Skeletal muscle cell (primary cell): ENCODE results near the gene LIMA1.
"Not testable (repeated sequence)": the region's sequence is repeated elsewhere in the genome, so short reads cannot be mapped to it uniquely, and the experiment has no call there.

ENCODE experiments used
- DNase-seq: peaks from one replicate; pipeline ENCODE4 v3.0.0-alpha.2; 2010; ENCODE audit warnings: low read depth
- H3K4me3 ChIP-seq: 2 replicates; pipeline ENCODE4 v1.5.1; 2011; ENCODE audit warnings: low read depth, mild to moderate bottlenecking, control low read depth, low read length, moderate library complexity

The LIMA1 gene

DNA sequence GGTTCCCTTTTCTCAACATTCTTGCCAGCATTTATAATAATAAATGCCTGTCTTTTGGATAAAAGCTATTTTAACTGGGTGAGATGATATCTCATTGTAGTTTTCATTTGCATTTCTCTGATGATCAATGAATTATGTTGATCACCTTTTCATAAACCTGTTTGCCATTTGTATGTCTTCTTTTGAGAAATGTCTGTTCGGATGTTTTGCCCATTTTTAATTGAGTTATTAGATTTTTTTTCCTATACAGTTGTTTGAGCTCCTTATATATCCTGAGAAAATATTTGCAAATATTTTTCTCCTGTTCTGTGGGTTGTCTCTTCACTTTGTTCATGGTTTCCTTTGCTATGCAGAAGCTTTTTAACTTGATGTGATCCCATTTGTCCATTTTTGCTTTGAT, 8.1 kb upstream of the LIMA1 start:
- H3K4me3 ChIP-seq = no peak overlapping the region
- no peak for DNase-seq

DNA sequence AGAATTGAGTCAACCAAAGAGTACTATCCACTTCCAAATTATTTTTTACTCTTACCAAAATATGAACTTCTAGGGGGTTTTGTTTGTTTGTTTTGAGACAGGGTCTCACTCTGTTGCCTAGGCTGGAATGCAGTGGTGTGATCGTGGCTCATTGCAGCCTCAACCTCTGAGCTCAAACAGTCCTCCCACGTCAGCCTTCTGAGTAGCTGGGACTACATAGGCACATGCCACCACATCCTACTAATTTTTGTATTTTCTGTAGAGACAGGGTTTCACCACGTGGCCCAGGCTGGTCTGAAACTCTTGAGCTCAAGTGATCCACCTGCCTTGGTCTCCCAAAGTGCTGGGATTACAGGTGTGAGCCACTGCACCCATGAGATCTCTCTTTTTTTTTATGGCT, 7.4 kb upstream of the LIMA1 start:
- H3K4me3 ChIP-seq, DNase-seq: not testable (repeated sequence)

- DNase-seq = no peak
- no peak overlapping the region for H3K4me3 ChIP-seq
Measured at GRCh38 chr12:50287271-50287670, 4.0 kb upstream of the LIMA1 start.

- no peak overlapping the region for H3K4me3 ChIP-seq
- no peak for DNase-seq
Measured at GRCh38 chr12:50285253-50285652, 1.9 kb upstream of the LIMA1 start.

DNA sequence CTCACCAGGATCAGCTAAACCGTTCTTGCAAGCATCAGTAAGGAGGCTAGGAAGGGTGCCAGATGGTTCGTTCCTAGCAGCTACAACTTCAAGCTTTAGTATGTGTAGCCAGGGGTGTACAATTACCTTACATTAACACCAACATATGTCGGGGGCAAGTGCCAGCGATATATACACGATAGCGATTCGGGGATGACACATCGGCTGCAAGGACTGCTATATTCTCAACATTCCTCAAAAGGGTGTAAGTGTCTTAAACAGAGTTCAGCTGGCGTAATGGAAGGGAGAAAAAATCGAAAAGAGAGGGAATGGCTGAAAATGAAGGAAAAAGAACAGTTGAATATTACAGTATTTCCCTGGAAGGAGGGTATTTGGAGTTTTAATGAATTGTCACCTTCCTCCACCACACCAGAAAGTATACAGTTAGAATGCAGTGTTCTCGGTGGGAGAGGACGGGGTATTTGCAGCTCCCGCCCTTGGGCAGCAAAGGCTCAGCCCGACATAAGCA, 545 bp downstream of the LIMA1 start:
- no peak for DNase-seq
- H3K4me3 ChIP-seq = peak overlapping the region; percentile 94

- DNase-seq = no peak
Measured at GRCh38 chr12:50279501-50279900, 3.8 kb downstream of the LIMA1 start.

GRCh38 chr12:50276912-50277671, 6.2 kb downstream of the LIMA1 start:
- no peak for DNase-seq
- H3K4me3 ChIP-seq = no peak overlapping the region

More at GRCh38 chr12:50279501-50279900, 3.8 kb downstream of the LIMA1 start:
- H3K4me3 ChIP-seq = no peak overlapping the region

GRCh38 chr12:50276068-50276467, 7.3 kb downstream of the LIMA1 start:
- no peak overlapping the region for H3K4me3 ChIP-seq
- DNase-seq = no peak

DNA sequence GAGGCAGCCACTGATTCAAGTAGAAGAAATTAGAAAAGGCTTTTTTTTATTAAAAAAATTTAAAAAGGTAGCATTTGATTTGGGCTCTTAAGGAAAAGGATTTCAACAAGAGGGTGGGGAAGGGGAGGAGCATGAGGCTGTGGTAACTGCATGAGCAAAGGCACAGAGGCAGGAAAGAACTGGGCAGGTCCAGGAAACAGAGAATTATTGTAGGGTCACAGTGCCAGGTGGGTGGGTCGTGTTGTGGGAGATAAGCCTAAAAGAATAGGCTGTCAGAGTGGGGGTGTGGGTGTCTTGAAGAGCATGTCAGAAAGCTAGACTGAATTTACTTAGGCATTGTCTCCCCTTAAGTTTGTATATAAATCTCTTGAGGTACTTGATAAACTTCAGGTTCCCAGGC, 7.8 kb downstream of the LIMA1 start:
- DNase-seq = no peak
- H3K4me3 ChIP-seq = no peak overlapping the region

DNA sequence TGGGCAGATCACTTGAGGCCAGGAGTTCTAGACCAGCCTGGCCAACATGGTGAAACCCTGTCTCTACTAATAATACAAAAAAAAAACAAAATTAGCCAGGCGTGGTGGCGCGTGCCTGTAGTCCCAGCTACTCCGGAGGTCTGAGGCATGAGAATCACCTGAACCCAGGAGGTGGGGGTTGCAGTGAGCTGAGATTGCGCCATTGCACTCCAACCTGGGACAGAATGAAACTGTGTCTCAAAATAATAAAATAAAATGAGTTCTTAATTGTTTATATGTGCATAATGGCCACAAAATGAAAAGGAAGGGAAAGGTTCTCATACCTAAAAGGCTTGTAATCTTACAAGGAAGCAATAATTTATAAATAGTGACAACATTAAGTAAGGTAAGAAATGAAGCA, 8.2 kb downstream of the LIMA1 start:
- not testable (repeated sequence) for DNase-seq, H3K4me3 ChIP-seq

DNA sequence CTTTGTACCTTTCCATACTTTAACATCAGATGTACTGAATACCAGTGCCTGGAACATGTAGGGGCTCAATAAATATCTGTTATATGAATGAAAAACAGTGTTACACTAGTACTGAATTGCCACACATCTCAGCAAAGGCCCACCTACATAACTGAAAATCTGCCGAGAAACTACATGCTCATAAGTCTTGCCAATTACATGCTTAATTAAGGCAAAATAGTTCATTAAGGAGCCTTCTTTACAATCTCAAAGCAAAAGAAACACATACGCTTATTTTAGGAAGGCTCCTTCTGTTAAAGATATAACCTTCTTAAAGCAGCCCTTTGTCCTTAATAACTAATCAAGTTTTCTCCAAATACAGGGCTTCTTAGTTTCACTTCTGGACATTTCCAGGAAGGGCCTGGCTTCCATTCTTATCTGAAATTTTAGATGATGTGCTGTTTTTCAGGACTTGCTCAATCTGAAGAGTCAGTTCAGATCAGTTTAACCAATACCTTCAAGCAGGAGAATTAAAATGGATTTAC, 11.5 kb downstream of the LIMA1 start:
- H3K4me3 ChIP-seq = no peak overlapping the region
- DNase-seq = no peak

GRCh38 chr12:50268482-50268881, 14.8 kb downstream of the LIMA1 start:
- no peak for DNase-seq
- H3K4me3 ChIP-seq = no peak overlapping the region

DNA sequence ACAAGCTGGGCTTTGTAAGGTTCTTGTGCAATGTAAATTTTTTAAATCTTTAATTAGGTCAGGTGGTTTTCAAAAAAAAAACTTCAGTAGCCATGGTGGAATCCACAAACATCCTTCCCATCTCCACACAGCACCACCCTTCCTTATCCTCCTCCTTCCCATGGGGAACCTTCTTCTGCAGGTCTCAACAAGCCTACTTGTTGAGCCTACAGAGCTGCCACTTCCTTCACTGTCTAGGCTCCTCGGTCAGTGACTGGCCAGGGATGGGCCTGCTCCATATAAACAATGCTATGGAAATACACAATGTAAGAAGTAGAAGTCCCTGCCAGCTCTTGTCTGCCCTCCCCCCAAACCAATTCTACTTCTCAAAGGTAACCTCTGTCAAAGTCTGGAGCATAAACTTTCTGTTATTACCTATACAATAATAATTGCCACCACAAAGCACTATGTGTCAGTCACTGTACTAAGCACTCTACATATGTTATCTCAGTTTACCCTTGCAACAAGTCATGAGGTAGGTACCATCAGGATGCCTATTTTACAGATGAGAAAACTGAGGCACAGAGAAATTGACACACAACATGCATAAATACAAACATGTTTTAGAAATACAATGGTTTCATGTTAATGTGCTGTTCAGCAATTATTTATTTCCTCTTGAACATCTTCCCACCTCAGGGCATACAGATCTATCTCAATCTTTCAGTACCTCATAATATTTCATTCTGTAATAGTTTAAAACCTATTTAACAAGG, 17.4 kb downstream of the LIMA1 start:
- DNase-seq = no peak
- no peak overlapping the region for H3K4me3 ChIP-seq

- H3K4me3 ChIP-seq = no peak overlapping the region
- no peak for DNase-seq
Measured at GRCh38 chr12:50263832-50264231, 19.5 kb downstream of the LIMA1 start.

DNA sequence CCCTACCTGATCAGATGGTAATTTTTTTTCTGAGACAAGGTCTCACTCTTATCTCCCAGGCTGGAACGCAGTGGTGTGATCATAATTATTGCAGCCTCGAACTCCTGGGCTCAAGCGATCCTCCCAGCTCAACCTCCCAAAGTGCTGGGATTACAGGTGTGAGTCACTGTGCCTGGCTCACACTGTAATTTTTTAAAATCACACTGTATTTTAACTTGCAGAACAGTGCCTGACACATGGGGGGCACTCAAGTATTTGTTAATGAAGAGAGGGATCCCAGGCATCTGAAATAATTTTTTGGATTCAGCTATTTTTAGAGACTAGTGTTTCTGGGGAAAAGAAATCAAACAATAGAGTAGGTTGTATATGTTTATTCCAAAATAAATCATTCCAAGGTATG, 21.7 kb downstream of the LIMA1 start:
- H3K4me3 ChIP-seq = no peak overlapping the region
- no peak for DNase-seq

- no peak for DNase-seq
- no peak overlapping the region for H3K4me3 ChIP-seq
Measured at GRCh38 chr12:50258167-50258551, 25.2 kb downstream of the LIMA1 start.

- DNase-seq = peak; percentile 49
- no peak overlapping the region for H3K4me3 ChIP-seq
Measured at GRCh38 chr12:50257236-50258166, 25.8 kb downstream of the LIMA1 start.

GRCh38 chr12:50256761-50257160, 26.6 kb downstream of the LIMA1 start:
- H3K4me3 ChIP-seq = no peak overlapping the region
- no peak for DNase-seq

DNA sequence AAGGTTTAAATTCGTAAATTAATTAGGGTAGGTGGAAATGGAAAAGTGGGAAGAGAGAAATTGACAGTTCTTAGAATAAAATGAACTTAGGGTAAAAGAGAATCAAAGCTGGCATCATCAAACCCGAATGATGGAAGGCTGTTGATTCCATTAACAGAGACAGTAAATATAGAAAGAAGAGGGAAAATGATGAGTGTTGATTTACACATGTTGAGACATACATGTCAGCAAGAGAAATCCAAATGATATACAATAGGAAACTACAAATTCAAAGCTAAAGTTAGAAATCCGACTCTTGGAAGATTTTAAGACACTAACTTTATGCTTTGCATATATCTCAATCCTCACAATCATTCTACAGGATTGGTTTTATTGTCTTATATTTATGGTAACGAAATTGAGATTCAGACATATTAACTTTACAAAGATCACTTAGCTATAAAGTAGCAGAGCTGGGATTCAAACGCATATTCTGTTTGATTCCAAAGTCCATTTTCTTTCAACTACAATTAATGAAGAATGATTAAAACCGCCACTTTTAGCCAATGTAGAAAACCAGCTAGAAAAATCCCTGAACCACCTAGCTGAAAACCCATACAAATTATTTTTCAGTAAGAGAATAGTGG, 30.2 kb downstream of the LIMA1 start:
- DNase-seq = no peak
- H3K4me3 ChIP-seq = no peak overlapping the region
